Body of pancreas (tissue), 4 donors: ENCODE data around the gene ADGRF4. TPM values are rescaled to one million over a fixed set of nuclear protein-coding genes. Genes with fewer than 3 reads are reported as not detected.

Experiments used
- ATAC-seq: fragments of 150-250 bp; one replicate; pipeline ENCODE4 v1.9.1; 2016
- DNase-seq, 4 donors: peaks; one replicate each; pipeline ENCODE4 v3.0.0-alpha.2; 2019
- H3K27ac ChIP-seq, 4 donors: fragments of 200-600 bp; sonication (generic); 1 replicate in 3 of 4; 2 replicates in 1 of 4; pipeline versions ENCODE4 v1.5.1 to v1.6.1; 2016 to 2019; ENCODE audit warnings: mild to moderate bottlenecking in 1 of 4, mixed read lengths in 1 of 4, moderate library complexity in 1 of 4
- H3K27me3 ChIP-seq, 2 donors: fragments of 200-600 bp; sonication (generic); one replicate each; pipeline ENCODE4 v1.6.0; 2016; ENCODE audit warnings: mild to moderate bottlenecking in 1 of 2
- H3K36me3 ChIP-seq, 2 donors: fragments of 200-600 bp; sonication (generic); replicated peaks in 1 of 2; 2 replicates each; pipeline ENCODE4 v1.5.1; 2016; ENCODE audit warnings: low read depth in 2 of 2; ENCODE audit not compliant: insufficient read depth in 1 of 2
- H3K4me1 ChIP-seq: fragments of 200-600 bp; sonication (generic); one replicate; pipeline ENCODE4 v1.6.0; 2016
- H3K4me3 ChIP-seq, 2 donors: fragments of 200-600 bp; sonication (generic); 1 replicate in 1 of 2; 2 replicates in 1 of 2; pipeline ENCODE4 v1.5.1; 2016 to 2019
- H3K9me3 ChIP-seq, 3 donors: fragments of 200-600 bp; sonication (generic); 1 replicate in 2 of 3; 2 replicates in 1 of 3; pipeline ENCODE4 v1.5.1; 2016
- CTCF ChIP-seq, 7 experiments: fragments of 450-650 bp in 4 of 7; fragments of 200-600 bp in 3 of 7; sonication (generic) in 3 of 7; IDR thresholded peaks; one replicate each; pipeline ENCODE4 v1.5.1; 2016 to 2019; ENCODE audit warnings: antibody characterized with exemption in 7 of 7
- POLR2A ChIP-seq, 3 donors: fragments of 450-650 bp; IDR thresholded peaks; one replicate each; pipeline ENCODE4 v1.6.1; 2016; ENCODE audit warnings: antibody characterized with exemption in 3 of 3, mild to moderate bottlenecking in 2 of 3
- WGBS, 2 donors: methylation state at CpG; one replicate each; pipeline ENCODE4 v1.1.5; 2017; 5-methylcytosine and 5-hydroxymethylcytosine counted together
- intact Hi-C: fragments of 100-400 bp; cut with DNase I; formaldehyde crosslinking; loops from one replicate; pipeline ENCODE4 v1.15.1; 2023
- total RNA-seq, 2 donors: library from RNA; depleted of rRNA; stranded (reverse); fragments of >200 nt; gene quantifications; one replicate each; pipeline ENCODE4 v1.1.0, GENCODE V29; 2016

The ADGRF4 gene
- total RNA-seq, 2 donors from 2014 or later, result not detected

GRCh38 chr6:47716207-47716606, 17.8 kb downstream of the ADGRF4 start:
- no peak for DNase-seq
- Histone ChIP-seq H3K27ac (no peak overlapping the region), H3K4me1 (no peaks in the 10 kb centered on the region), H3K9me3 (no peaks in the 10 kb centered on the region), H3K36me3 (no peaks in the 10 kb centered on the region), H3K27me3 (no peaks in the 10 kb centered on the region), H3K4me3 (no peak overlapping the region)
- TF ChIP-seq POLR2A (IDR thresholded peaks at IDR 0.05) (no peak), CTCF (IDR thresholded peaks at IDR 0.05) (no peak)
- WGBS, 2 donors, result 55% methylated on average over 2 of the region's 2 CpGs
- ATAC-seq, result no peak
- intact Hi-C loops, result no loop called here

- H3K27me3 ChIP-seq, result no peaks in the 10 kb centered on the region
- TF ChIP-seq CTCF (IDR thresholded peaks at IDR 0.05) (no peak), POLR2A (IDR thresholded peaks at IDR 0.05) (no peak)
- WGBS, 2 donors, result 0 to 6% methylated on average over 1 of the region's 1 CpG
- no peaks in the 10 kb centered on the region for H3K36me3 ChIP-seq
- no peak overlapping the region for H3K4me3 ChIP-seq
- intact Hi-C loops, result no loop called here
- H3K27ac ChIP-seq, result no peak overlapping the region
- no peaks in the 10 kb centered on the region for H3K4me1 ChIP-seq
- no peak for DNase-seq
- no peaks in the 10 kb centered on the region for H3K9me3 ChIP-seq
- no peak for ATAC-seq
Measured at GRCh38 chr6:47718571-47718970, 20.2 kb downstream of the ADGRF4 start.

DNA sequence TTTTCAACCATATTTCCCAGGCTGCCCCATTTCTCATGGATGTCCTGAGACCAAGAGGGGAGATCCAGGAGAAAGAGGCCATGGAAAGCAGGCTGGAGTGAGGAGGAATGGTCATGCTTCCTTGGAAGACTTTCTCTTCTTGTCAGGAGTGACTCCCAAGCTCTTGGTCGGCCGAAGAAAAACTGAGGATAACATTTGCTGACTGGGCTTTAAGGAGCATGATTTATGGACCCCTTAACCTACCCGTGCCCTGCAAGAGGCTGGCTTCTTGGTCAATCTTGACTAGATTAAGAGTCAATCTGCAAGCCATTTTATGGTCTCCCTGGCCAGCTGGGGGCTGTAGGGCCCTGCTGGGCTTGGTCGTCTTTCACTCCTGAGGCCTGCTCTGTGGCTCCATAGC, 22.8 kb downstream of the ADGRF4 start:
- H3K4me3 ChIP-seq, result no peak overlapping the region

DNA sequence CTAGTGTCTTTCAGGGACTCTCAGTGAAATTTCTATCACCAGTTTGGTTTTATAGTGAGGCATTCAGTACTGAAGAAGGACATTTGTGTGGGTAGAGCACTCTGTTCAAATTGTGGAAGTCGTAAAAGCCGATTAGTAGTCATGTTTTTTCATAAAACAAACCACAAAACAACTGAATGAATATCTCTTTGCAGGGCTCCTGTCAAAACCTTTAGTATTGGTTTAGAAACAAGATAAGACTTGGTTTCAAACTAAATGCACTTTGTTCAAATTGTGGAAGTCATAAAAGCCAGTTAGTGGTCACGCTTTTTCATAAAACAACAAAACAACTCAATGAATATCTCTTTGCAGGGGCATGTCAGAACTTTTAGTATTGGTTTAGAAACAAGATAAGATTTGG, 23.8 kb downstream of the ADGRF4 start:
- no peaks in the 10 kb centered on the region for H3K27me3 ChIP-seq
- H3K4me1 ChIP-seq, result no peaks in the 10 kb centered on the region
- H3K27ac ChIP-seq, result no peak overlapping the region
- H3K9me3 ChIP-seq, result no peaks in the 10 kb centered on the region
- DNase-seq (no peak), ATAC-seq (no peak)
- intact Hi-C loops, result no loop called here
- no peak for TF ChIP-seq POLR2A (IDR thresholded peaks at IDR 0.05)
- TF ChIP-seq CTCF (IDR thresholded peaks at IDR 0.05), result no peak
- 62 to 88% methylated on average over 3 of the region's 3 CpGs for WGBS, 2 donors
- H3K36me3 ChIP-seq, result no peaks in the 10 kb centered on the region
- H3K4me3 ChIP-seq, result no peak overlapping the region

More for the DNA sequence above, 22.8 kb downstream of the ADGRF4 start:
- H3K27ac ChIP-seq, result no peak overlapping the region
- ATAC-seq (no peak), DNase-seq (no peak)
- H3K9me3 ChIP-seq, result no peaks in the 10 kb centered on the region
- no peaks in the 10 kb centered on the region for H3K36me3 ChIP-seq
- WGBS, 2 donors, result 83 to 89% methylated on average over 4 of the region's 4 CpGs
- no peaks in the 10 kb centered on the region for H3K4me1 ChIP-seq
- no peaks in the 10 kb centered on the region for H3K27me3 ChIP-seq
- intact Hi-C loops, result no loop called here
- TF ChIP-seq CTCF (IDR thresholded peaks at IDR 0.05) (no peak), POLR2A (IDR thresholded peaks at IDR 0.05) (no peak)

DNA sequence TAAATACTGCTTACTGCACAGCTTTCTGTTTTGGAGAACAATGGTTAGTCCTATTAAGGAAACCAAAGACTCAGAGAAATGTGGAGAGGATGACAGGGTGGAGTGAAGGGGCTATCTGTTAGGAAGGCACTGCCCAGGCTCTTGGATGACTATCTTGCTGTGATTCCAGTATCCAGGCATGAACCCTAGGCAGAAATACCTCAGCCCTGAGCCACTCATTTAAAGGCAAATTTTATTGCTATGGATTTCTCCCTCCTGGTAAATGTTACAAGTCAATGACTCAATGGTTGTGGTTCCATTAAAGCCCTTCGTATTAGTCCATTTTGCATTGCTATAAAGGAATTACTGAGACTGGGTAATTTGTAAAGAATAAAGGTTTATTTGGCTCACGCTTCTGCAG, 25.9 kb downstream of the ADGRF4 start:
- intact Hi-C loops, result no loop called here
- ATAC-seq (no peak), DNase-seq (no peak)
- no peak for TF ChIP-seq CTCF (IDR thresholded peaks at IDR 0.05)
- TF ChIP-seq POLR2A (IDR thresholded peaks at IDR 0.05), result no peak
- Histone ChIP-seq H3K27ac (no peak overlapping the region), H3K4me1 (no peaks in the 10 kb centered on the region), H3K36me3 (no peaks in the 10 kb centered on the region), H3K9me3 (no peaks in the 10 kb centered on the region), H3K4me3 (no peak overlapping the region), H3K27me3 (no peaks in the 10 kb centered on the region)
- WGBS, 2 donors, result 81 to 96% methylated on average over 2 of the region's 2 CpGs
